ENCODE data around the gene COA3.
A peak's percentile ranks its signal among the peaks of the same experiment; 100 is the strongest.

Gene COA3

GRCh38 chr17:42798383-42799380, at the start of gene COA3, which contains the start of gene CNTD1:
COA3 (minus strand) TSS chr17:42798704; CDS start chr17:42798681, 23 bp downstream.
CNTD1 (plus strand) TSS chr17:42798861; CDS start chr17:42799068, 207 bp downstream.
- DNase-seq (ENCODE audit: low spot score), result peak; percentile 95

- DNase-seq (ENCODE audit: low spot score), result no peak
Observed at GRCh38 chr17:42848093-42848492, 49.6 kb upstream of the COA3 start.

GRCh38 chr17:42846594-42847280, 48.2 kb upstream of the COA3 start:
- DNase-seq (ENCODE audit: low spot score), result no peak

DNA sequence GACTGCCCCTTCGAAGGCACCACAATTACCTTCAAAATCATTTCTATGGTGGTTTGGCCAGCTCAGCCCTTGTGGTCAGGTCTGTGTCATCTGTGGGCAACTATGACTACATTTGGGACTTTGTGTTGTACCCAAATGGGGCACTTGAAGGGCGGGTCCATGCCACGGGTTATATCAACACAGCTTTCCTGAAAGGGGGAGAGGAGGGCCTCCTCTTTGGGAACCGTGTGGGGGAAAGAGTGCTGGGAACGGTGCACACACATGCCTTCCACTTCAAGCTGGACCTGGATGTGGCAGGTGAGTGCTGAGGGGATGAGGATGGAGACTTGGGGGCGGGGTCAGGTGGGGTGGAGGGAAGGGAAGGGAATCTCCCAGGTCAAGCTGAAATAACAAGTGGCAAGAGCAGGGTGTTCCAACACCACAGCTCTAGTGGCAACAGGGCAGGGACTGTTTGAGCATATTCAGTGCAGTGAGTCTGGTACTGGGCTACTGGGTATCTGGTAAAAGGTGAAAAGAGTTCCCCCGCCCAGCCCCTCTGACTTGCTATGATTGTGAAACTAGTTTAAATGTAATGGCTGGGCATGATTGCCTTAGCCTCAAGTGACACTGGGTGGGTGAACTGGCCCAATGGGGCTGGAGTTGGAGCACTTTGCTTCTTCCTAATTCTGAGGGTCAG, 47.6 kb upstream of the COA3 start:
- DNase-seq (ENCODE audit: low spot score), result no peak

DNA sequence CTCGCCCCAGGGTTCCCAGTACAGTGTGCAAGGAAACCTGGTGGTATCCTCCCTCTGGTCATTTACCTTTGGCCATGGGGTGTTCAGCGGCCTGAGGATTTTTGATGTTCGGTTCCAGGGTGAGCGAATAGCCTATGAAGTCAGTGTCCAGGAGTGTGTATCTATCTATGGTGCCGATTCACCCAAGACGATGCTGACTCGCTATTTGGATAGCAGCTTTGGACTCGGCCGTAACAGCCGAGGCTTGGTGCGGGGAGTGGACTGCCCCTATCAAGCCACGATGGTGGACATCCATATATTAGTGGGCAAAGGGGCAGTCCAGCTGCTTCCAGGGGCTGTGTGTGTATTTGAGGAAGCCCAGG, 47.0 kb upstream of the COA3 start:
- DNase-seq (ENCODE audit: low spot score), result no peak

DNA sequence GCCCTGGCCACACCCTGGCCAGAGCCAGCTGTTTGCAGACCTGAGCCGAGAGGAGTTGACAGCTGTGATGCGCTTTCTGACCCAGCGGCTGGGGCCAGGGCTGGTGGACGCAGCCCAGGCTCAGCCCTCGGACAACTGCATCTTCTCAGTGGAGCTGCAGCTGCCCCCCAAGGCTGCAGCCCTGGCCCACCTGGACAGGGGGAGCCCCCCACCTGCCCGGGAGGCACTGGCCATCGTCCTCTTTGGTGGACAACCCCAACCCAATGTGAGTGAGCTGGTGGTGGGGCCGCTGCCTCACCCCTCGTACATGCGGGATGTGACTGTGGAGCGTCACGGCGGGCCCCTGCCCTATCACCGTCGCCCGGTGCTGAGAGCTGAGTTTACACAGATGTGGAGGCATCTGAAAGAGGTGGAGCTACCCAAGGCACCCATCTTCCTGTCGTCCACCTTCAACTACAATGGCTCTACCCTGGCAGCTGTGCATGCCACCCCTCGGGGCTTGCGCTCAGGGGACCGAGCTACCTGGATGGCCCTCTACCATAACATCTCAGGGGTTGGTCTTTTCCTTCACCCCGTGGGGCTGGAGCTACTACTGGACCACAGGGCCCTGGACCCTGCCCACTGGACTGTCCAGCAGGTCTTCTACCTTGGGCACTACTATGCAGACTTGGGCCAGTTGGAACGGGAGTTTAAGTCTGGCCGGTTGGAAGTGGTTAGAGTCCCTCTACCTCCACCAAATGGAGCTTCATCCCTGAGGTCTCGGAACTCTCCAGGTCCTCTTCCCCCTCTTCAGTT, 46.5 kb upstream of the COA3 start:
- DNase-seq (ENCODE audit: low spot score), result no peak

DNA sequence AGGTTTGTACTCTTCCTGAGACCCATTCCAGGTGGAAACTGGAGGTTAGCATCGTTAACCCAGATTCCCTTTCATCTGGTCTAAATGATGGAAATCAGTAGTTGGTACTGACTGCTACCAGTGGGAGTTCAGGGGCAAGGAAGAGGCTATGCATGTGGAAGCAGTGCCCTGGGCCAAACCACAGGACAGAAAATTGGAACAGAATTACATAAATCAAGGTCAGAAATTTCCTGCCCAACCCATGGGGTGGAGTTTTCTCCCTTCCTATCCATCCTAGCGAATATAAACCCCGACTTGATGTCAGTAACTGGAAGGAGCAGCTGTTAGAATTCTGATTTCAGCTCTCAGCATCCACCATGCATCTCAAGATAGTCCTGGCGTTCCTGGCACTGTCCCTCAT, 45.8 kb upstream of the COA3 start, which contains the start of gene AOC2:
Gene AOC2 (plus strand): TSS at position 310 of the 400 bp plus-strand sequence. CDS start 47 bp downstream, at position 357.
- DNase-seq (ENCODE audit: low spot score), result no peak

DNA sequence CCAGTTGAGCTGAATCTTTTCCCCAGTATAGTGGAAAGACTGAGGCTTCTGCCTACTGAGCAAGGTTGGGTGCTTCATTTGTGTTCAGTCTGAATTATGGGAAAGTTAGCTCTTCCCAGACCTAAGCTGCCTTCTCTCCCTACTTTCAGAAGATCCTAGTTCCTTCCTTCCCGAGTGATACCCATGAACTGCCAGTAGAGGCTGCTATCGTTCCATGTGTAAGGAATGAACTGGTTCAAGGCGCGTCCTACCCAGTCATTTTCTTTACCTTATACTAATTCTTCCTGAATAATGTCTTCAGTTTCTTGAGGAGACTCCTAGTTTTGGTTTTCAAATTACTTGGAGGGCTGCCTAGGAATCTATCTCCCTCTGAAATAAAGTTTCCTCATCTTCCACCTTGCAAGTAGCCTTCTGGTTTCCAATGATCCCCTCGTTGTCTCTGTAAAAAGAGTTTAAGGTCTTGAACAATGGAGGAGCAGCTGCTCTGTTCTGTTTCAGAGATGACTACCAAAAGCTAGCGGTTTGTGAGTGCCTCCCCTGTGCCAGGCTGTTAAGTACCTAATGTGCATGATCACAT, 44.9 kb upstream of the COA3 start:
- peak; percentile 95 for DNase-seq (ENCODE audit: low spot score)

DNA sequence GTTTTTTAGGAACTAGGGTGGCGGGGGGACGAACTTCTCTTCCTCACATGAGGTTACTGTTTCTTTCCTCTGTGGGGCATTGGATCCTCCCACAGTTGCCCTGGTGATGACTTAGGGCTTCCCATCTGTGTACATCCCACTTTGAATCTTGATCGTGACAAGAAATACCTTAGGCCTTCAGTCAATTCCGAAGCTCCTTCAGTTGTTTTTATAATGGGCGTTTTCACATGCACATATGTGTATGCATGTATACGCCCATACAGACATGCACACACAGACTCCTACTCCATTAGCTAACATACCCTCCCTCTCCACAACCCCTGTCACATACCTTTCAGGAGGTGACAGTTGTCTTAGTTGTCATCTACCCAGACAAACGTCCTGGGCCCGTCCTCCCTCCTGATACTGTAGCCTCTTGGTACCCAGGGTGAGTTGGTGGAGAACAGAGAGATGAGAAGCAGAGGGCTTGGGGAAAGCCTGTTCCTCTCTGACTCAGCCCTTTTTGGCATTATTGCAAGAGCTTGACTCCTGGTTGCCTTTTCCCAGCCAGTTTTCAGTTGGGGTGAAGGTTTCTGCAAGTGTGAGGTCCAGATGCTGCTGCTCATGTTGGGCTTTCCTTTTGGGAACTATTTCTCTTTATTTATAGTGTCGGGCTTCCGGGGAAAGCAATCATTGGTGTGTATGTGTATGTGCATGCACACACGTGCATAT, 43.6 kb upstream of the COA3 start:
- no peak for DNase-seq (ENCODE audit: low spot score)

GRCh38 chr17:42835732-42836131, 37.2 kb upstream of the COA3 start:
- DNase-seq (ENCODE audit: low spot score), result no peak

- no peak for DNase-seq (ENCODE audit: low spot score)
Observed at GRCh38 chr17:42833767-42834422, 35.4 kb upstream of the COA3 start.

DNA sequence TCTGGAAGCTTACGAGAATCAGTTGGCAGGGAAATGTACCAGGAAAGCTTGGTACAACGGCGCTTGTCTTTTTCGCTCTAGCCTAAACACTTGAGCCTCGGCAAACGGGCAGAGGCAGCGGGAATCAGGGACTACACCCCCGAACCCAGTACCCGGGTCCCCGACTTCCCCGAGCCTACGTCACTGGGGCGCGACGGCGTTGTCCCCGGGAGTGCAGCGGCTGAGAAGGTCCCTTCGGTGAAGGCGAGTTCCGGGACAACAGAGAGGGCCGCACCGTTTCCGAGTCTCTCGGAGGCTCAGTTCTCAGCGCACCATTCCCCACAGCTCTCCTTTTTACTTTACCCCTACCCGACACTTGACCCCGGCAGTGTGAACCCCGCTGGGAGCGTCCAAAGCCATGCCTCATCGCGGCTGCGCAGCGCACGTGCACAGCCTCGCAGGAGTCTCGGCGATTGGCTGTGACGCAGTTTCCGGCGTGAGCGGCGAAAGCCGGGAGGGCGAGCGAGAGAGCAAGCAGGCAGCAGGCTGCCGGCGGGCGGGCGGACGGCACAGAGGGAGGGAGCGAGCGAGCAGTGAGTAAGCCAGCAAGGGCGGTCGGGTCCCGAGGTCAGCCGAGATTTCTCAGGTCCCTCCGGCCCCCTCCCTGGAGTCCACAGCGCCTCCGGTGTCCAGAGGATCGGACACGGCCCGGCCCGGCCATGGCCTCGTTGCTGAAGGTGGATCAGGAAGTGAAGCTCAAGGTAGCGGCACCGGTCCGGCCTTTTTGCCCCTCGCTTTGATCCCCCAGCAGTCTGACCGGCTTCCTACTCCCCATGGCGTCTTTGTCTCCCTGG, 34.6 kb upstream of the COA3 start, which contains the start of gene PSME3:
Gene PSME3 (plus strand): TSS at position 464 of the 833 bp plus-strand sequence. CDS start 235 bp downstream, at position 699.
- peak; percentile 92 for DNase-seq (ENCODE audit: low spot score)

DNA sequence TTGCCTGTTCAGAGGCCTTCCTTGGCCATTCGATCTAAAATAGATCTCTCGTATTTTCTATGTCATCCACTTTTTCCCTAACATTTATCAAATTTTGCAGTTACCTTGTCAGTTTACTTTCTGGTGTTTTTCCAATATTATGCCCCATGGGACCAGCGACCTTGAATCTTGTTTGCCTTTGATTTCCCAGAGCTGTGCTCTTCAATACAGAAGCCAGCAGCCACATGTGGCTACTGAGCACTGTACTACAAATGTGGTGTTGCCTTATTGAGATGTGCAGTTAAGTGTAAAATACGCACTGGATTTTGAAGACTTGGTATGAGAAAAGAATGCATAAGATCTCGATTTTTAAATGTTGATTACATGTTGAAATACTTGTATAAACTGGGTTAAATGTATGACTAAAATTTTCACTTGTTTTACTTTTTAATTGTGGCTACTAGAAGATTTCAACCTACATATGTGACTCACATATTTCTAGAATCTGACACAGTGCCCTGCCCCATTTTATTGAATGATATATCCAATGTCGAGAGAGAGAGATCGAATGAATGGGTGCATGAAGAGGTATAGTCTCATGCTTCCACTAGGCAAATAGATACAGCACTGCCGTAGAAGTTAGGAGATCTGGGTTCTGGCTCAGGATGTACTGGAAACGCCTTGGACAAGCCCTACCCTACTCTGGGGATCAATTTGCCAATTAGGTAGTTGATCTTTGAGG, 33.9 kb upstream of the COA3 start:
- DNase-seq (ENCODE audit: low spot score), result no peak

GRCh38 chr17:42830971-42831370, 32.5 kb upstream of the COA3 start:
- DNase-seq (ENCODE audit: low spot score), result no peak

DNA sequence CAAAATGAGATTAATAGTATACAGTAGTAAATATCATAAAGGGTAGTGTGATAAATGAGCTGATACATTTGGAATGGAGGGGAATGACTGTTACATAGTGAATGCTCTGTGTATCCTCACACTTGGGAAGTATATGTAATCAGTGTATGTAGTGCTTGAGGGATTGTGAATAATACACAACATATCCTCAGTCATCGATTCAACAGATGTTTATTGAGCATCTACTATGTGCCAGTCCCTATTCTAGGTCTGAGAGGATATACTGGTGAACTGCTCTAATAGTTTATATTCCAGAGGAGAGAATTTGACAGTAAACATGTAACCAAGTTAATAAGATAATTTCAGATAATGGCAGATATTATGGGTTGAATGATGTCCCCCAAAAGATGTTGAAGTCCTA, 29.0 kb upstream of the COA3 start:
- DNase-seq (ENCODE audit: low spot score), result no peak

DNA sequence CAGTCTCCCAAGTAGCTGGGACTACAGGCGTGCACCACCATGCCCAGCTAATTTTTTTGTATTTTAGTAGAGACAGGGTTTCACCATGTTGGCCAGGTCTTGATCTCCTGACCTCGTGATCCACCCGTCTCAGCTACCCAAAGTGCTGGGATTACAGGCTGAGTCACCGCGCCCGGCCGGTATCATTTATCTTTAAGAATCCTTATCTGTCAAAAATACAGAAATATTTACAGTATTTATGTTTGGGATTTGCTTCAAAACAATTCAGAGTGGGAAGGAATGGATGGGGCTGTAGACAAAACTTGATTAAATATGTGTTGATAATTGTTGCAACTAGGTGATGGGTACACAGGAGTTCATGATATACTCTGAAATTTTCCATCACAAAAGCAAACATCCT, 22.7 kb upstream of the COA3 start:
- DNase-seq (ENCODE audit: low spot score), result no peak

DNA sequence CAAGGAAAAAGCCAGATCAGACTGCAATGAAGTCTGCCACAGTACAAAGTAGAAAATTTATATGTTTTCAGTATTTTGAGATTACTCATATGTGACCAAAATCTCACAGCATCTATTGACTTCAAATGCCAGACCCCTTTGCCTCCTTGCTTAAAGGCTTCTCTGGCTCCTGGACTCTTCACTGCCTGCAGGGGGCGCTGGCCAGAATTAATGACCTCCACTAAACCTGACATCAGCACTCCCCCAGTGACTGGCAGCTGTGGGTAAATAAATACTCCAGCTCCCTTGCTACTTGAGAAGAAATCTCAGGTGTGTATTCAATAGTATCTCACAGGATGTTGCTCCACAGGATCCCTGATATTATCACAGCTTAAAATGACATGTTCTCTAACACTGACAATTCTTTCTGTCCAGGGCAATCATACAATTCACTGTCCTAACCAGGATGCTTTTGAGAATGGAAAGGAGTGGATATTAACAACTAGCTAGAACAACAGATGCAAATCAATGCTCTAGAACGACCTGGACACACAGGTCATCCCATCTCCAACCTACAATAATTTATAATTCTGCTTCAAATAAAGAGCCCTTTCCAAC, 21.5 kb upstream of the COA3 start:
- DNase-seq (ENCODE audit: low spot score), result peak; percentile 71

DNA sequence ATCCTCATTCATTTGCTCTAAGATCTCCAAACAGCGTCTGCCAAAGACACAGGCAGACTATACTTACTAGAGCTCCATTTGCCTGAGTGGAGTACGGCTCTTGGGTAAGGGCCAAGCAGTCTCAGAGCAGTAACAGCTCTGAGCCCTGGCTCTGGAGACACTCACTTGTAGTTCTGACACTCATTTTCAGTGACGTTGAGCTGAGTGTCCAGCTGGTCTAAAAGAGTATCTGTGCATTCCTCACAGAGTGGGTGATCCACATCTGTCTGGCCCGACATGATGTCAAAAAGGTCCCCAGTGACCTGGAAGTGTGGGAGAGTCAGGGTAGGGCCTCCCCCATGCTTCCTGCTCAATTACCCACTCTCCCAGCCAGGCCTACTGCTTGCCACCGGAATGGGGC, 19.9 kb upstream of the COA3 start:
- DNase-seq (ENCODE audit: low spot score), result no peak

All from HuH-7 (cell line).